Activated CD8-positive, alpha-beta T cell treated with anti-CD3 and anti-CD28 coated beads, Interleukin-2, amount 10 ng/mL, durations not matched to agents 7 days and 5 days (primary cell): ENCODE measurements around the gene LMAN1L. TPM values are rescaled to one million over a fixed set of nuclear protein-coding genes. Genes with fewer than 3 reads are reported as not detected.

ENCODE experiments used
- ATAC-seq: fragments of 150-1000 bp; cut with Tn5 transposase; one replicate; pipeline ENCODE4 v1.10.0; 2021; ENCODE audit warnings: moderate library complexity
- CTCF ChIA-PET: fragments of 350-600 bp; sonication (Branson Sonifier 250); formaldehyde crosslinking; loops from one replicate; lab custom pipeline; 2021; ENCODE audit warnings: antibody characterized with exemption; lab: Charles Lee
- POLR2A ChIA-PET: fragments of 350-600 bp; sonication (Branson Sonifier 250); formaldehyde crosslinking; loops from one replicate; lab custom pipeline; 2021; ENCODE audit warnings: antibody characterized with exemption; lab: Charles Lee
- DNase-seq: peaks from one replicate; pipeline ENCODE4 v3.0.0-alpha.2; 2020
- H3K27ac Mint-ChIP-seq: one replicate; pipeline ENCODE4 v1.8.0; 2021; ENCODE audit warnings: mild to moderate bottlenecking, mixed read lengths
- H3K27me3 Mint-ChIP-seq: one replicate; pipeline ENCODE4 v1.8.0; 2021; ENCODE audit warnings: low read depth, mixed read lengths
- H3K36me3 Mint-ChIP-seq: one replicate; pipeline ENCODE4 v1.8.0; 2021; ENCODE audit warnings: low read depth, mixed read lengths
- H3K4me1 Mint-ChIP-seq: one replicate; pipeline ENCODE4 v1.8.0; 2021; ENCODE audit warnings: low read depth, mixed read lengths
- H3K4me3 Mint-ChIP-seq: one replicate; pipeline ENCODE4 v1.8.0; 2021; ENCODE audit warnings: mild to moderate bottlenecking, mixed read lengths
- H3K9me3 Mint-ChIP-seq: one replicate; pipeline ENCODE4 v1.8.0; 2022; ENCODE audit warnings: mixed read lengths; ENCODE audit not compliant: insufficient read depth
- total RNA-seq, 2 experiments: library from RNA; stranded (reverse); gene quantifications; one replicate each; pipeline ENCODE4 v1.2.3, GENCODE V29; 2021

The LMAN1L gene
- total RNA-seq, 2 experiments from 2014 or later = 0.47 to 1.0 TPM

- ChIA-PET POLR2A (interaction anchor here (20.1 kb wide), 1 partner anchor 16 kb away, joined by 670 read pairs; the partner anchor contains the start of gene CSK), CTCF (interaction anchor here (0.7 to 25.5 kb wide), 19 partner anchors 10 to 424 kb away, joined by 3 to 1683 read pairs (median 4); partner anchors contain the start of genes CLK3, CPLX3, CSK and ULK3)
- ATAC-seq (no peak), DNase-seq (no peak)
- H3K27me3 Mint-ChIP-seq = no peaks in the 10 kb centered on the region
- H3K4me1 Mint-ChIP-seq = peaks cover 89% of the 10 kb centered on the region
- peak overlapping the region; percentile 48 for H3K4me3 Mint-ChIP-seq
- peaks cover 65% of the 10 kb centered on the region for H3K36me3 Mint-ChIP-seq
- H3K27ac Mint-ChIP-seq = peak overlapping the region; percentile 89
- no peaks in the 10 kb centered on the region for H3K9me3 Mint-ChIP-seq
Observed at GRCh38 chr15:74794248-74794969, 18.2 kb upstream of the LMAN1L start.

- Mint-ChIP-seq H3K36me3 (peaks cover 65% of the 10 kb centered on the region), H3K4me1 (peaks cover 89% of the 10 kb centered on the region), H3K4me3 (peak overlapping the region; percentile 48), H3K9me3 (no peaks in the 10 kb centered on the region), H3K27me3 (no peaks in the 10 kb centered on the region), H3K27ac (peak overlapping the region; percentile 89)
- ATAC-seq (no peak), DNase-seq (no peak)
- ChIA-PET POLR2A (interaction anchor here (20.1 kb wide), 1 partner anchor 16 kb away, joined by 670 read pairs; the partner anchor contains the start of gene CSK), CTCF (interaction anchor here (1.4 to 25.5 kb wide), 5 partner anchors 10 to 179 kb away, joined by 3 to 1683 read pairs (median 5); partner anchors contain the start of genes CLK3 and CSK)
Observed at GRCh38 chr15:74794970-74795349, 17.7 kb upstream of the LMAN1L start.

GRCh38 chr15:74795966-74796625, 16.5 kb upstream of the LMAN1L start:
- ChIA-PET POLR2A (interaction anchor here (20.1 kb wide), 1 partner anchor 17 kb away, joined by 670 read pairs; the partner anchor contains the start of gene CSK), CTCF (interaction anchor here (1.3 to 25.5 kb wide), 4 partner anchors 17 to 163 kb away, joined by 3 to 1683 read pairs (median 4); partner anchors contain the start of gene CSK)
- Mint-ChIP-seq H3K36me3 (peaks cover 69% of the 10 kb centered on the region), H3K4me1 (peaks cover 84% of the 10 kb centered on the region), H3K4me3 (peak overlapping the region; percentile 27), H3K27me3 (no peaks in the 10 kb centered on the region), H3K27ac (peak overlapping the region; percentile 86), H3K9me3 (no peaks in the 10 kb centered on the region)
- DNase-seq (peak; percentile 59), ATAC-seq (peak; percentile 18)

- Mint-ChIP-seq H3K9me3 (no peaks in the 10 kb centered on the region), H3K36me3 (peaks cover 72% of the 10 kb centered on the region), H3K4me3 (peak overlapping the region; percentile 28), H3K27me3 (no peaks in the 10 kb centered on the region), H3K27ac (peak overlapping the region; percentile 81), H3K4me1 (peaks cover 63% of the 10 kb centered on the region)
- CTCF ChIA-PET = interaction anchor here (0.5 to 25.5 kb wide), 9 partner anchors 12 to 166 kb away, joined by 3 to 1683 read pairs (median 4); partner anchors contain the start of gene CSK
- POLR2A ChIA-PET = interaction anchor here (0.6 to 20.1 kb wide), 2 partner anchors 20 to 182 kb away, joined by 4 to 670 read pairs; partner anchors contain the start of gene CSK
- DNase-seq = no peak
- ATAC-seq = no peak
Observed at GRCh38 chr15:74798388-74799254, 14.0 kb upstream of the LMAN1L start.

GRCh38 chr15:74799255-74799855, 13.3 kb upstream of the LMAN1L start:
- Mint-ChIP-seq H3K27ac (peak overlapping the region; percentile 81), H3K9me3 (no peaks in the 10 kb centered on the region), H3K27me3 (no peaks in the 10 kb centered on the region), H3K4me3 (no peak overlapping the region), H3K36me3 (peaks cover 79% of the 10 kb centered on the region), H3K4me1 (peaks cover 62% of the 10 kb centered on the region)
- CTCF ChIA-PET = interaction anchor here (0.7 to 25.5 kb wide), 14 partner anchors 9 to 186 kb away, joined by 3 to 1683 read pairs (median 4); partner anchors contain the start of gene CSK
- POLR2A ChIA-PET = interaction anchor here (0.6 to 20.1 kb wide), 3 partner anchors 21 to 183 kb away, joined by 3 to 670 read pairs (median 4); partner anchors contain the start of gene CSK
- peak; percentile 46 for DNase-seq
- ATAC-seq = no peak

- peak overlapping the region; percentile 81 for H3K27ac Mint-ChIP-seq
- POLR2A ChIA-PET = interaction anchor here (0.6 to 20.1 kb wide), 2 partner anchors 21 to 130 kb away, joined by 3 to 670 read pairs; partner anchors contain the start of gene CSK
- no peaks in the 10 kb centered on the region for H3K27me3 Mint-ChIP-seq
- ATAC-seq (peak; percentile 91), DNase-seq (peak; percentile 90)
- no peak overlapping the region for H3K4me3 Mint-ChIP-seq
- H3K4me1 Mint-ChIP-seq = peaks cover 58% of the 10 kb centered on the region
- CTCF ChIA-PET = interaction anchor here (0.7 to 25.5 kb wide), 19 partner anchors 8 to 186 kb away, joined by 3 to 1683 read pairs (median 3); partner anchors contain the start of gene CSK
- H3K36me3 Mint-ChIP-seq = peaks cover 79% of the 10 kb centered on the region
- no peaks in the 10 kb centered on the region for H3K9me3 Mint-ChIP-seq
Observed at GRCh38 chr15:74799856-74800558, 12.6 kb upstream of the LMAN1L start.

GRCh38 chr15:74800559-74801094, 12.0 kb upstream of the LMAN1L start:
- H3K4me1 Mint-ChIP-seq = peaks cover 53% of the 10 kb centered on the region
- no peak for DNase-seq
- POLR2A ChIA-PET = interaction anchor here (20.1 kb wide), 1 partner anchor 22 kb away, joined by 670 read pairs; the partner anchor contains the start of gene CSK
- no peaks in the 10 kb centered on the region for H3K27me3 Mint-ChIP-seq
- peaks cover 75% of the 10 kb centered on the region for H3K36me3 Mint-ChIP-seq
- ATAC-seq = no peak
- CTCF ChIA-PET = interaction anchor here (0.7 to 25.5 kb wide), 11 partner anchors 18 to 187 kb away, joined by 3 to 1683 read pairs (median 3); partner anchors contain the start of gene CSK
- H3K27ac Mint-ChIP-seq = peak overlapping the region; percentile 81
- no peaks in the 10 kb centered on the region for H3K9me3 Mint-ChIP-seq
- no peak overlapping the region for H3K4me3 Mint-ChIP-seq

- H3K36me3 Mint-ChIP-seq = peaks cover 70% of the 10 kb centered on the region
- CTCF ChIA-PET = interaction anchor here (1.0 to 25.5 kb wide), 7 partner anchors 8 to 184 kb away, joined by 3 to 1683 read pairs (median 5); partner anchors contain the start of gene CSK
- no peak for DNase-seq
Observed at GRCh38 chr15:74801311-74801997, 11.2 kb upstream of the LMAN1L start.

GRCh38 chr15:74802290-74802689, 10.3 kb upstream of the LMAN1L start:
- Mint-ChIP-seq H3K9me3 (no peaks in the 10 kb centered on the region), H3K27ac (no peak overlapping the region), H3K36me3 (peaks cover 69% of the 10 kb centered on the region), H3K27me3 (no peaks in the 10 kb centered on the region), H3K4me3 (no peak overlapping the region), H3K4me1 (peaks cover 55% of the 10 kb centered on the region)
- ChIA-PET POLR2A (interaction anchor here (20.1 kb wide), 1 partner anchor 24 kb away, joined by 670 read pairs; the partner anchor contains the start of gene CSK), CTCF (interaction anchor here (1.0 to 7.2 kb wide), 2 partner anchors 9 to 15 kb away, joined by 3 to 27 read pairs; no protein-coding TSS in a partner anchor)
- DNase-seq (no peak), ATAC-seq (no peak)

More at GRCh38 chr15:74801311-74801997, 11.2 kb upstream of the LMAN1L start:
- no peak overlapping the region for H3K4me3 Mint-ChIP-seq
- POLR2A ChIA-PET = interaction anchor here (20.1 kb wide), 1 partner anchor 23 kb away, joined by 670 read pairs; the partner anchor contains the start of gene CSK
- peaks cover 52% of the 10 kb centered on the region for H3K4me1 Mint-ChIP-seq
- no peak for ATAC-seq
- no peaks in the 10 kb centered on the region for H3K9me3 Mint-ChIP-seq
- H3K27me3 Mint-ChIP-seq = no peaks in the 10 kb centered on the region
- no peak overlapping the region for H3K27ac Mint-ChIP-seq
